Mucosa of rectum (tissue), 2 donors: ENCODE measurements around the gene CD109.
"Not testable (repeated sequence)": the region's sequence is repeated elsewhere in the genome, so short reads cannot be mapped to it uniquely, and the experiment has no call there.

ENCODE experiments used
- H3K27ac ChIP-seq, 2 donors: one replicate each; pipeline ENCODE4 v1.7.0; 2013; ENCODE audit warnings: inconsistent platforms in 2 of 2, low read depth in 2 of 2, low read length in 2 of 2
- H3K27me3 ChIP-seq, 2 donors: one replicate each; pipeline ENCODE4 v1.7.0; 2013; ENCODE audit warnings: low read length in 2 of 2; ENCODE audit not compliant: control insufficient read depth in 2 of 2, insufficient read depth in 2 of 2
- H3K36me3 ChIP-seq, 2 donors: one replicate each; pipeline ENCODE4 v1.7.0; 2013; ENCODE audit warnings: low read length in 2 of 2; ENCODE audit not compliant: control insufficient read depth in 2 of 2, insufficient read depth in 2 of 2
- H3K4me1 ChIP-seq, 2 donors: one replicate each; pipeline ENCODE4 v1.7.0; 2013; ENCODE audit warnings: low read length in 2 of 2, mild to moderate bottlenecking in 1 of 2; ENCODE audit not compliant: control insufficient read depth in 2 of 2, insufficient read depth in 2 of 2
- H3K4me3 ChIP-seq, 2 donors: one replicate each; pipeline ENCODE4 v1.7.0; 2013; ENCODE audit warnings: low read length in 2 of 2
- H3K9ac ChIP-seq, 2 donors: one replicate each; pipeline ENCODE4 v1.7.0; 2013; ENCODE audit warnings: low read length in 2 of 2, low read depth in 1 of 2, mild to moderate bottlenecking in 1 of 2
- H3K9me3 ChIP-seq, 2 donors: one replicate each; pipeline ENCODE4 v1.7.0; 2013; ENCODE audit warnings: low read length in 2 of 2; ENCODE audit not compliant: control insufficient read depth in 2 of 2
- donor health status: healthy.
- donor health status: Normal muscosa, but diverticular disease.

The CD109 gene

DNA sequence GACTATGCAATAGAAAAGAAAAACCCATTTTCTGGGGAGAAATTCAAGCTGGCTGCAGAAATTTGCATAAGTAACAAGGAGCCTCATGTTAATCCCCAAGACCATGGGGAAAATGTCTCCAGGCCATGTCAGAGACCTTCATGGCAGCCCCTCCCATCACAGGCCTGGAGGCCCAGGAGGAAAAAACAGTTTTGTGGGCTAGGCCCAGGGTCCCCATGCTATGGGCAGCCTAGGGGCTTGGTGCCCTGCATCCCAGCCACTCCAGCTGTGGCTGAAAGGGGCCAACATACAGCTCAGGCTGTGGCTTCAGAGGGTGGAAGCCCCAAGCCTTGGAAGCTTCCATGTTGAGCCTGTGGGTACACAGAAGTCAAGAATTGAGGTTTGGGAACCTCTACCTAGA, 148.7 kb downstream of the CD109 start:
- H3K36me3 ChIP-seq, H3K27me3 ChIP-seq: not testable (repeated sequence)

DNA sequence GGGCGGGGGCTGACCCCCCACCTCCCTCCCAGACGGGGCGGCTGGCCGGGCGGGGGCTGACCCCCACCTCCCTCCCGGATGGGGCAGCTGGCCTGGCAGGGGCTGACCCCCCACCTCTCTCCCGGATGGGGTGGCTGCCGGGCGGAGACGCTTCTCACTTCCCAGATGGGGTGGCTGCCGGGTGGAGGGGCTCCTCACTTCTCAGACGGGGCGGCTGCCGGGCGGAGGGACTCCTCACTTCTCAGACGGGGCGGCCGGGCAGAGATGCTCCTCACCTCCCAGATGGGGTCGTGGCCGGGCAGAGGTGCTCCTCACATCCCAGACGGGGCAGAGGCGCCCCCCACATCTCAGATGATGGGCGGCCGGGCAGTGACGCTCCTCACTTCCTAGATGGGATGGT, 155.0 kb downstream of the CD109 start:
- not testable (repeated sequence) for H3K9me3 ChIP-seq, H3K4me1 ChIP-seq

More for the DNA sequence above, 148.7 kb downstream of the CD109 start:
- not testable (repeated sequence) for H3K9me3 ChIP-seq, H3K27ac ChIP-seq, H3K9ac ChIP-seq, H3K4me1 ChIP-seq, H3K4me3 ChIP-seq

DNA sequence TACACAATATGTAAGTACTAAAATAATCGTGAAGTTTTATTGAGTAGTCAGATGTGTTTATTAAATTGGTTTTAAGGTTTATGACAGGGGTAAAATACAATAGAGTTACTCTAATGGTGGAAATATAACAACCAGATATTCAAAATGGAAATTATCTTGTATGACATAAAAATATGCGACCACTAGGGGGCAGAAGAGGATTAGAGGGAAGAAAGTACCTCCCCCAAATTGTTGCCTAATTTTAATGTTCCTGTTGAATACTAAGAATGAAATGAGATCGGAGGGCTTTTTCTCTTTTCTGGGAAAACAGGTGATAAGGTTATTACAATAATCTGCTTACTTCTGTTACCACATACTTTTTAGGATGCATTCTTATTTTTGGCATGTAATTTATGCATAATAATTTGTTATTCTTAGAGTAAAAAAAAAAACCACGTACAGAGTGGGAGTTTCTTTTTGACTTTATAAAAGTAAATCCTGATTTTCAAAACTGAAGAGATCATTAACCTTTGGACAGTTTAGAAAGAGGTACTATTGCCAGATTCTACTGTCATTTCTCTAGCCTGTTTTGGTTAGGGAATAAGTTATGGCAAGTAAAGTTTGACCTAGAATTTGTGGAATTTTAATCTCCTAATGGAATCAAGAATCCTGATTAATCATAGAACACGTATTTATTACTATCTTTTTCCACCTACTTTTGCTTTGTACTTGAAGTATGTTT, 159.2 kb downstream of the CD109 start:
- Histone ChIP-seq H3K9me3 (no peaks in the 10 kb centered on the region), H3K36me3 (no peaks in the 10 kb centered on the region), H3K4me1 (no peaks in the 10 kb centered on the region), H3K9ac (no peak overlapping the region), H3K4me3 (peak overlapping the region in 1 of 2 donors; percentile 48), H3K27me3 (no peaks in the 10 kb centered on the region), H3K27ac (no peak overlapping the region)

More for the DNA sequence above, 155.0 kb downstream of the CD109 start:
- H3K4me3 ChIP-seq, H3K27ac ChIP-seq, H3K27me3 ChIP-seq, H3K36me3 ChIP-seq, H3K9ac ChIP-seq: not testable (repeated sequence)

GRCh38 chr6:73857341-73857890, 161.4 kb downstream of the CD109 start:
- Histone ChIP-seq H3K27me3 (no peaks in the 10 kb centered on the region), H3K9me3 (no peaks in the 10 kb centered on the region), H3K4me3 (no peak overlapping the region), H3K36me3 (no peaks in the 10 kb centered on the region), H3K9ac (no peak overlapping the region), H3K4me1 (no peaks in the 10 kb centered on the region), H3K27ac (no peak overlapping the region)

GRCh38 chr6:73858376-73858775, 162.4 kb downstream of the CD109 start:
- Histone ChIP-seq H3K36me3 (no peaks in the 10 kb centered on the region), H3K9me3 (no peaks in the 10 kb centered on the region)

GRCh38 chr6:73860303-73860702, 164.3 kb downstream of the CD109 start:
- H3K9me3 ChIP-seq, result no peaks in the 10 kb centered on the region
- H3K27ac ChIP-seq, result no peak overlapping the region
- H3K9ac ChIP-seq, result no peak overlapping the region
- H3K4me3 ChIP-seq, result no peak overlapping the region
- no peaks in the 10 kb centered on the region for H3K4me1 ChIP-seq
- no peaks in the 10 kb centered on the region for H3K27me3 ChIP-seq
- H3K36me3 ChIP-seq, result no peaks in the 10 kb centered on the region

More at GRCh38 chr6:73858376-73858775, 162.4 kb downstream of the CD109 start:
- Histone ChIP-seq H3K4me3 (no peak overlapping the region), H3K9ac (no peak overlapping the region), H3K27me3 (no peaks in the 10 kb centered on the region), H3K27ac (no peak overlapping the region), H3K4me1 (no peaks in the 10 kb centered on the region)

DNA sequence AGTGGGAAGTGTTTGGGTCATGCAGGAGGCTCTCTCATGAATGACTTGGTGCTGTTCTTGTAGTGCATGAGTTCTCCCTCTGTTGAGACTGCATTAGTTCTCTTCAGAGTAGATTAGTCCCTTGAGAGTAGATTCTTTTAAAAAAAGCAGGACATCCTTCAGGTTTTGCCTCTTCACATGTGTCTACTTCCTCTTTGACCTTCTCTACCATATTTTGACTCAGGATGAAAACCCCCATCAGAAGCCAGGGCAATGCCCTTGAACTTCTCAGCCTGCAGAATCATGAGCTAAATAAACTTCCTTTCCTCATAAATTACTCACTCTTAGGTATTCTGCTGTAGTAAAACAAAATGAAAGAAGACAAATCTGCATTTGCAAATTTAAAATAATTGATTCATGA, 170.3 kb downstream of the CD109 start:
- no peaks in the 10 kb centered on the region for H3K36me3 ChIP-seq
- H3K27ac ChIP-seq, result no peak overlapping the region
- no peaks in the 10 kb centered on the region for H3K4me1 ChIP-seq
- H3K9me3 ChIP-seq, result no peaks in the 10 kb centered on the region
- no peak overlapping the region for H3K4me3 ChIP-seq
- H3K9ac ChIP-seq, result no peak overlapping the region
- H3K27me3 ChIP-seq, result no peaks in the 10 kb centered on the region

- Histone ChIP-seq H3K9ac (no peak overlapping the region), H3K4me3 (no peak overlapping the region), H3K9me3 (no peaks in the 10 kb centered on the region), H3K27me3 (no peaks in the 10 kb centered on the region), H3K27ac (no peak overlapping the region), H3K36me3 (no peaks in the 10 kb centered on the region), H3K4me1 (no peaks in the 10 kb centered on the region)
These were observed 171.4 kb downstream of the CD109 start for GRCh38 chr6:73867411-73867810.

- no peaks in the 10 kb centered on the region for H3K27me3 ChIP-seq
- no peak overlapping the region for H3K27ac ChIP-seq
- no peak overlapping the region for H3K9ac ChIP-seq
- no peak overlapping the region for H3K4me3 ChIP-seq
- no peaks in the 10 kb centered on the region for H3K36me3 ChIP-seq
- no peaks in the 10 kb centered on the region for H3K4me1 ChIP-seq
- H3K9me3 ChIP-seq, result no peaks in the 10 kb centered on the region
These were observed 174.9 kb downstream of the CD109 start for GRCh38 chr6:73870907-73871306.

- Histone ChIP-seq H3K4me3 (no peak overlapping the region), H3K9me3 (no peaks in the 10 kb centered on the region), H3K27me3 (no peaks in the 10 kb centered on the region), H3K36me3 (no peaks in the 10 kb centered on the region), H3K4me1 (no peaks in the 10 kb centered on the region), H3K9ac (no peak overlapping the region), H3K27ac (no peak overlapping the region)
These were observed 177.1 kb downstream of the CD109 start for GRCh38 chr6:73873081-73873480.
